HepG2 (cell line): ENCODE data around the gene POLR1D. TPM values are rescaled to one million over a fixed set of nuclear protein-coding genes. Genes with fewer than 3 reads are reported as not detected.

Experiments
- ASH2L ChIP-seq: fragments of 300-600, 200-600 bp; sonication (generic); IDR thresholded peaks from 2 replicates; pipeline ENCODE4 v1.7.0; 2017; ENCODE audit warnings: low read depth, mild to moderate bottlenecking, moderate library complexity, mixed read lengths, low read length; ENCODE audit not compliant: insufficient read length
- ATF2 ChIP-seq: sonication (generic); formaldehyde crosslinking; IDR thresholded peaks from 2 replicates; pipeline ENCODE4 v1.4.0; 2020; ENCODE audit warnings: missing genetic modification reagents
- DNMT3B ChIP-seq: conservative IDR thresholded peaks from 2 replicates; pipeline ENCODE4 v1.6.1; 2016; ENCODE audit warnings: missing biosample characterization, control low read depth
- HINFP ChIP-seq: sonication (generic); formaldehyde crosslinking; IDR thresholded peaks from 2 replicates; pipeline ENCODE4 v1.4.0; 2020; ENCODE audit warnings: low read depth, mild to moderate bottlenecking, missing genetic modification reagents
- IKZF5 ChIP-seq: IDR thresholded peaks from 2 replicates; pipeline ENCODE4 v1.6.1; 2018; ENCODE audit warnings: missing genetic modification reagents, mild to moderate bottlenecking, missing compliant biosample characterization
- MED13 ChIP-seq: sonication (generic); formaldehyde crosslinking; IDR thresholded peaks from 2 replicates; pipeline ENCODE4 v1.5.0; 2020; ENCODE audit warnings: missing genetic modification reagents
- MZF1 ChIP-seq: sonication (generic); formaldehyde crosslinking; IDR thresholded peaks from 2 replicates; pipeline ENCODE4 v1.8.1; 2023; ENCODE audit warnings: mild to moderate bottlenecking, missing genetic modification reagents, borderline replicate concordance
- NR2F6 ChIP-seq, 2 experiments: IDR thresholded peaks; 2 replicates each; pipeline ENCODE4 v1.6.1; 2016; ENCODE audit warnings: antibody characterized with exemption in 1 of 2, mild to moderate bottlenecking in 1 of 2
- POGZ ChIP-seq: sonication (generic); formaldehyde crosslinking; IDR thresholded peaks from 2 replicates; pipeline ENCODE4 v1.4.0; 2020; ENCODE audit warnings: mild to moderate bottlenecking, missing genetic modification reagents
- SKIL ChIP-seq: sonication (generic); formaldehyde crosslinking; IDR thresholded peaks from 2 replicates; pipeline ENCODE4 v1.8.0; 2022; ENCODE audit warnings: missing genetic modification reagents, mild to moderate bottlenecking, moderate library complexity, borderline replicate concordance
- SP5 ChIP-seq: IDR thresholded peaks from 2 replicates; pipeline ENCODE4 v1.6.1; 2016; ENCODE audit warnings: low read depth, borderline replicate concordance
- U2AF2 ChIP-seq: fragments of 200-400 bp; formaldehyde crosslinking; IDR thresholded peaks from 2 replicates; pipeline ENCODE4 v1.6.1; 2017; ENCODE audit warnings: low read depth, mild to moderate bottlenecking, low read length
- ZFY ChIP-seq: sonication (generic); formaldehyde crosslinking; IDR thresholded peaks from 2 replicates; pipeline ENCODE4 v1.4.0; 2020; ENCODE audit warnings: missing genetic modification reagents
- ZNF180 ChIP-seq: sonication (generic); formaldehyde crosslinking; IDR thresholded peaks from 2 replicates; pipeline ENCODE4 v1.4.0; 2020; ENCODE audit warnings: low read depth, missing genetic modification reagents, borderline replicate concordance
- ZNF224 ChIP-seq: sonication (generic); formaldehyde crosslinking; IDR thresholded peaks from 2 replicates; pipeline ENCODE4 v1.5.0; 2020; ENCODE audit warnings: mild to moderate bottlenecking, missing genetic modification reagents
- ZNF24 ChIP-seq: fragments of 450-650 bp; IDR thresholded peaks from 2 replicates; pipeline ENCODE4 v1.6.1; 2017; ENCODE audit warnings: antibody characterized with exemption, mild to moderate bottlenecking
- ZNF431 ChIP-seq: sonication (generic); formaldehyde crosslinking; IDR thresholded peaks from 2 replicates; pipeline ENCODE4 v1.9.0; 2022; ENCODE audit warnings: missing genetic modification reagents, low read depth, mild to moderate bottlenecking, borderline replicate concordance
- ZNF451 ChIP-seq: sonication (generic); formaldehyde crosslinking; IDR thresholded peaks from 2 replicates; pipeline ENCODE4 v1.5.0; 2020; ENCODE audit warnings: mild to moderate bottlenecking, missing genetic modification reagents
- ZNF549 ChIP-seq: sonication (generic); formaldehyde crosslinking; IDR thresholded peaks from 2 replicates; pipeline ENCODE4 v1.5.0; 2020; ENCODE audit warnings: missing genetic modification reagents
- ZNF678 ChIP-seq: sonication (generic); formaldehyde crosslinking; IDR thresholded peaks from 2 replicates; pipeline ENCODE4 v1.4.0; 2020; ENCODE audit warnings: mild to moderate bottlenecking, missing genetic modification reagents
- polyA plus RNA-seq, 8 experiments: library from polyadenylated mRNA; depleted of rRNA in 3 of 8; stranded (reverse) in 7 of 8; unstranded in 1 of 8; fragments of >200 nt; fragmentation: Illumina TruSeq in 4 of 8; extraction: Trizol in 4 of 8; gene quantifications; 2 replicates each; pipeline versions ENCODE4 v1.2.1 to v1.2.3, GENCODE V29; 2011 to 2016; ENCODE audit warnings: low read depth in 4 of 8, missing spikeins in 1 of 8, mixed read lengths in 1 of 8; ENCODE audit not compliant: insufficient read depth in 1 of 8
- total RNA-seq, 5 experiments: library from RNA; depleted of rRNA; stranded (reverse); fragments of >200 nt; fragmentation: Illumina TruSeq; extraction: Trizol; gene quantifications; 2 replicates each; pipeline ENCODE4 v1.2.3, GENCODE V29; 2016; ENCODE audit warnings: low read depth in 1 of 5

POLR1D gene
- total and polyA plus RNA-seq, 2 of the 13 experiments (the other 11 are each of a cell fraction or from before 2014, with no cell fraction given) = 183 to 490 TPM

GRCh38 chr13:27621366-27622101, at the start of gene POLR1D (continued):
- TF ChIP-seq HINFP (CRISPR knock-in tag) = peak; percentile 70; the same call in 1 of the 2 replicates
- TF ChIP-seq ASH2L = no peak
- TF ChIP-seq ZNF224 (CRISPR knock-in tag) = no peak
- no peak for TF ChIP-seq ZNF549 (CRISPR knock-in tag)
- TF ChIP-seq IKZF5 (CRISPR knock-in tag) = no peak
- TF ChIP-seq U2AF2 = no peak
- TF ChIP-seq NR2F6 (IDR thresholded peaks at IDR 0.05) = no peak
- no peak for TF ChIP-seq NR2F6 (CRISPR knock-in tag; IDR thresholded peaks at IDR 0.05)
- TF ChIP-seq DNMT3B (CRISPR knock-in tag) = no peak
- TF ChIP-seq MED13 (CRISPR knock-in tag) = no peak
- TF ChIP-seq POGZ (CRISPR knock-in tag) = peak; percentile 65; the same call in 1 of the 2 replicates
- TF ChIP-seq ZNF24 = no peak
- TF ChIP-seq ZNF678 (CRISPR knock-in tag) = peak; percentile 82
- no peak for TF ChIP-seq ZNF180 (CRISPR knock-in tag)
- no peak for TF ChIP-seq ATF2 (CRISPR knock-in tag)
- TF ChIP-seq MZF1 = no peak
- peak; percentile 74 for TF ChIP-seq ZNF431 (CRISPR knock-in tag)
- TF ChIP-seq ZFY (CRISPR knock-in tag) = peak; percentile 92
- TF ChIP-seq SP5 (CRISPR knock-in tag) = no peak; the same call in 1 of the 2 replicates
- no peak for TF ChIP-seq ZNF451 (CRISPR knock-in tag)
- TF ChIP-seq SKIL = no peak
